WTC11 (cell line): ENCODE results near the gene KCNG2. TPM values are rescaled to one million over a fixed set of nuclear protein-coding genes. Genes with fewer than 3 reads are reported as not detected.

Experiments
- ATAC-seq: fragments of 200-7000 bp; cut with Tn5 transposase; 2 replicates; pipeline ENCODE4 v1.10.0; 2021; ENCODE audit warnings: mild to moderate bottlenecking, moderate library complexity
- CTCF ChIA-PET: fragments of 300-600 bp; sonication (Branson Sonifier 250); formaldehyde crosslinking; loops from one replicate; lab custom pipeline; 2021; ENCODE audit warnings: antibody characterized with exemption; lab: Charles Lee
- POLR2A ChIA-PET: fragments of 350-600 bp; sonication (Branson Sonifier 250); formaldehyde crosslinking; loops from one replicate; lab custom pipeline; 2021; ENCODE audit warnings: antibody characterized with exemption; lab: Charles Lee
- DNase-seq: peaks from one replicate; pipeline ENCODE4 v3.0.0; 2021; ENCODE audit warnings: low spot score
- H3K27ac Mint-ChIP-seq: 2 replicates; pipeline ENCODE4 v1.8.0; 2021; ENCODE audit warnings: mixed read lengths
- H3K27me3 Mint-ChIP-seq: 2 replicates; pipeline ENCODE4 v1.8.0; 2021; ENCODE audit warnings: low read depth, mild to moderate bottlenecking, moderate library complexity, mixed read lengths
- H3K36me3 Mint-ChIP-seq: 2 replicates; pipeline ENCODE4 v1.8.0; 2021; ENCODE audit warnings: mixed read lengths
- H3K4me1 Mint-ChIP-seq: 2 replicates; pipeline ENCODE4 v1.8.0; 2022; ENCODE audit warnings: mixed read lengths
- H3K4me3 Mint-ChIP-seq: 2 replicates; pipeline ENCODE4 v1.8.0; 2021; ENCODE audit warnings: mild to moderate bottlenecking, moderate library complexity, mixed read lengths
- H3K9me3 Mint-ChIP-seq: 2 replicates; pipeline ENCODE4 v1.8.0; 2021; ENCODE audit warnings: mixed read lengths
- CREM ChIP-seq: sonication (generic); formaldehyde crosslinking; IDR thresholded peaks from 2 replicates; pipeline ENCODE4 v1.8.1; 2022; ENCODE audit warnings: mild to moderate bottlenecking, missing genetic modification reagents, moderate library complexity
- FOXJ3 ChIP-seq: sonication (generic); formaldehyde crosslinking; IDR thresholded peaks from 2 replicates; pipeline ENCODE4 v1.9.0; 2021; ENCODE audit warnings: missing genetic modification reagents, mild to moderate bottlenecking, borderline replicate concordance
- FOXK1 ChIP-seq: sonication (generic); formaldehyde crosslinking; IDR thresholded peaks from 2 replicates; pipeline ENCODE4 v1.8.0; 2022; ENCODE audit warnings: mild to moderate bottlenecking, moderate library complexity, missing genetic modification reagents
- GRHL2 ChIP-seq: fragments of 250-450 bp; sonication (Bioruptor Pico); IDR thresholded peaks from 2 replicates; pipeline ENCODE4 v1.8.0; 2022; ENCODE audit warnings: mild to moderate bottlenecking, moderate library complexity; ENCODE audit not compliant: insufficient replicate concordance, severe bottlenecking
- JAZF1 ChIP-seq: fragments of 250-450 bp; sonication (Bioruptor Pico); IDR thresholded peaks from 2 replicates; pipeline ENCODE4 v1.9.0; 2021; ENCODE audit warnings: moderate library complexity, mild to moderate bottlenecking, inconsistent platforms
- OVOL2 ChIP-seq: fragments of 250-450 bp; sonication (Bioruptor Pico); IDR thresholded peaks from 2 replicates; pipeline ENCODE4 v1.9.0; 2021; ENCODE audit warnings: mild to moderate bottlenecking, borderline replicate concordance
- PRRX2 ChIP-seq: fragments of 250-450 bp; sonication (Bioruptor Pico); IDR thresholded peaks from 2 replicates; pipeline ENCODE4 v1.8.0; 2021; ENCODE audit warnings: mild to moderate bottlenecking
- RELA ChIP-seq: sonication (generic); formaldehyde crosslinking; IDR thresholded peaks from 2 replicates; pipeline ENCODE4 v1.8.1; 2022; ENCODE audit warnings: missing genetic modification reagents, mild to moderate bottlenecking, borderline replicate concordance
- TCF7 ChIP-seq: sonication (generic); formaldehyde crosslinking; IDR thresholded peaks from 2 replicates; pipeline ENCODE4 v1.8.0; 2022; ENCODE audit warnings: mild to moderate bottlenecking, low read depth, missing genetic modification reagents, moderate library complexity
- TP53 ChIP-seq: sonication (generic); formaldehyde crosslinking; IDR thresholded peaks from 2 replicates; pipeline ENCODE4 v1.8.1; 2023; ENCODE audit warnings: mild to moderate bottlenecking, missing genetic modification reagents
- ZNF138 ChIP-seq: sonication (generic); formaldehyde crosslinking; conservative IDR thresholded peaks from 2 replicates; pipeline ENCODE4 v1.8.1; 2022; ENCODE audit warnings: mild to moderate bottlenecking, moderate library complexity, missing genetic modification reagents
- ZNF219 ChIP-seq: sonication (generic); formaldehyde crosslinking; IDR thresholded peaks from 2 replicates; pipeline ENCODE4 v1.8.0; 2023; ENCODE audit warnings: missing genetic modification reagents, mild to moderate bottlenecking, borderline replicate concordance
- ZNF263 ChIP-seq: sonication (generic); formaldehyde crosslinking; IDR thresholded peaks from 2 replicates; pipeline ENCODE4 v1.8.1; 2022; ENCODE audit warnings: low read depth, mild to moderate bottlenecking, moderate library complexity, missing genetic modification reagents
- ZNF423 ChIP-seq: fragments of 250-450 bp; sonication (Bioruptor Pico); IDR thresholded peaks from 2 replicates; pipeline ENCODE4 v2.1.2; 2022; ENCODE audit warnings: mild to moderate bottlenecking, moderate library complexity
- total RNA-seq: library from RNA; stranded (reverse); gene quantifications from 3 replicates; pipeline ENCODE4 v1.2.3, GENCODE V29; 2021
- TF ChIP-seq, protein P1 (sequence below): fragments of 250-450 bp; sonication (Bioruptor Pico); IDR thresholded peaks from 2 replicates; pipeline ENCODE4 v1.9.0; 2021; ENCODE audit warnings: mild to moderate bottlenecking, borderline replicate concordance
- TF ChIP-seq, protein P2 (sequence below): sonication (generic); formaldehyde crosslinking; IDR thresholded peaks from 2 replicates; pipeline ENCODE4 v1.8.1; 2022; ENCODE audit warnings: low read depth, missing genetic modification reagents, borderline replicate concordance
- TF ChIP-seq, protein P3 (sequence below): fragments of 250-450 bp; sonication (Bioruptor Pico); IDR thresholded peaks from 2 replicates; pipeline ENCODE4 v2.1.2; 2022; ENCODE audit warnings: mild to moderate bottlenecking, moderate library complexity
- TF ChIP-seq, protein P4 (sequence below): sonication (generic); formaldehyde crosslinking; IDR thresholded peaks from 2 replicates; pipeline ENCODE4 v1.8.1; 2022; ENCODE audit warnings: mild to moderate bottlenecking, missing genetic modification reagents, moderate library complexity, borderline replicate concordance
- TF ChIP-seq, protein P5 (sequence below): sonication (generic); formaldehyde crosslinking; conservative IDR thresholded peaks from 2 replicates; pipeline ENCODE4 v1.8.1; 2023; ENCODE audit warnings: mild to moderate bottlenecking, low read depth, missing genetic modification reagents, moderate library complexity
- TF ChIP-seq, protein P6 (sequence below): sonication (generic); formaldehyde crosslinking; IDR thresholded peaks from 2 replicates; pipeline ENCODE4 v1.8.1; 2022; ENCODE audit warnings: mild to moderate bottlenecking, moderate library complexity, missing genetic modification reagents

The KCNG2 gene
- total RNA-seq, 1 experiment from 2014 or later, result 0.50 TPM

DNA sequence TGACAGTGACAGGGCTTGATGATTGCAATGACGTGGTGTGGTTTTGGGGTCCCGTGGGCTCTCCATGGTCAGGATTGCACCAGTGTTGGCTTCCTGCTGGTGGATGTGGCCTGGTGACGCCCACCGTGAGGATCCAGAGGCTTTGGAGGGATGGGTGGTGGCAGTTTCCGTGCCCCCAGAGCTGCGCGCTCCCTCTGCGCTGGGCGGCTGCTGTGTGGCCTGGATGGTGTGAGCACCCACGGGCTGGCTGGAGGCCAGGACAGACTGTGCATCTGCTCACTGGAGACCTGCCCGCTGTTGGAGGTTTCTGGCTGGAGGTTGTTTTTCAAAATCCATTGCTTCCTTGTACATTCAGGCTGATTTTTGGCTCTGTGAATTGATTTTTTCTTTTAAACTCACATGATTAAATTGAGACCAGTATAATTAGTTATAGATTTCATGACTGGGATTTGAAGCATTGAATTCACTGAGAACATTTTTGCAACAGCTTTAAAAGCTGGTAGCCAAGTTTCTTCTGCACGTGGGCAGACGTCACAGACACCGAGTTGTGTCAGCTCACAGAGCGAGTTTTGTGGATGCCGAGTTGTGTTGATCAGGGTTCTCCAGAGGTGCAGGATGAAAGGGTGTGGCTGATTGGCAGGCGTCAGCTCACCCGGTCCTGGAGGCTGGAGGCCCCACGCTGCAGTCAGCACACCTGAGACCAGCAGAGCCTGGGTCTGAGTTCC is 72.7 kb downstream of the KCNG2 start (continued):
- no peak for TF ChIP-seq ZNF423
- TF ChIP-seq, protein P1, sequence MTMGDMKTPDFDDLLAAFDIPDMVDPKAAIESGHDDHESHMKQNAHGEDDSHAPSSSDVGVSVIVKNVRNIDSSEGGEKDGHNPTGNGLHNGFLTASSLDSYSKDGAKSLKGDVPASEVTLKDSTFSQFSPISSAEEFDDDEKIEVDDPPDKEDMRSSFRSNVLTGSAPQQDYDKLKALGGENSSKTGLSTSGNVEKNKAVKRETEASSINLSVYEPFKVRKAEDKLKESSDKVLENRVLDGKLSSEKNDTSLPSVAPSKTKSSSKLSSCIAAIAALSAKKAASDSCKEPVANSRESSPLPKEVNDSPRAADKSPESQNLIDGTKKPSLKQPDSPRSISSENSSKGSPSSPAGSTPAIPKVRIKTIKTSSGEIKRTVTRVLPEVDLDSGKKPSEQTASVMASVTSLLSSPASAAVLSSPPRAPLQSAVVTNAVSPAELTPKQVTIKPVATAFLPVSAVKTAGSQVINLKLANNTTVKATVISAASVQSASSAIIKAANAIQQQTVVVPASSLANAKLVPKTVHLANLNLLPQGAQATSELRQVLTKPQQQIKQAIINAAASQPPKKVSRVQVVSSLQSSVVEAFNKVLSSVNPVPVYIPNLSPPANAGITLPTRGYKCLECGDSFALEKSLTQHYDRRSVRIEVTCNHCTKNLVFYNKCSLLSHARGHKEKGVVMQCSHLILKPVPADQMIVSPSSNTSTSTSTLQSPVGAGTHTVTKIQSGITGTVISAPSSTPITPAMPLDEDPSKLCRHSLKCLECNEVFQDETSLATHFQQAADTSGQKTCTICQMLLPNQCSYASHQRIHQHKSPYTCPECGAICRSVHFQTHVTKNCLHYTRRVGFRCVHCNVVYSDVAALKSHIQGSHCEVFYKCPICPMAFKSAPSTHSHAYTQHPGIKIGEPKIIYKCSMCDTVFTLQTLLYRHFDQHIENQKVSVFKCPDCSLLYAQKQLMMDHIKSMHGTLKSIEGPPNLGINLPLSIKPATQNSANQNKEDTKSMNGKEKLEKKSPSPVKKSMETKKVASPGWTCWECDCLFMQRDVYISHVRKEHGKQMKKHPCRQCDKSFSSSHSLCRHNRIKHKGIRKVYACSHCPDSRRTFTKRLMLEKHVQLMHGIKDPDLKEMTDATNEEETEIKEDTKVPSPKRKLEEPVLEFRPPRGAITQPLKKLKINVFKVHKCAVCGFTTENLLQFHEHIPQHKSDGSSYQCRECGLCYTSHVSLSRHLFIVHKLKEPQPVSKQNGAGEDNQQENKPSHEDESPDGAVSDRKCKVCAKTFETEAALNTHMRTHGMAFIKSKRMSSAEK, result no peak

DNA sequence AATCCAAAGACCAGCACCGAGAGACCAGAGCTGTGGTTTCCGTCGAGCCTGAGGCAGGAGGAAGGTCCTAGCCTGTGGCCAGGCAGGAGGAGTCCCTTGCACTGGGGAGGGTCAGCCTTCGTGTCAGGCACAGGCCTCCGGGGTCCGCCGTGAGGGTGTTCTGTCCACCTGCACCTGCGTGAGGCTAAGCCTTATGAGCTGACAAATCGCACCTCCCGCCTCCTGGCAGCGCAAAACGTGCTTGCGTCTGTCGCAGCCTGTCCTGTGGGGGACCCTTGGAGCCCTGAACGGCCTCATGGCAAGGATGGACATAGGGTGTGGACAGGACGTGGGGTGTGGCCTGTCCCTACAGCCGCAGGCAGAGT is 73.3 kb downstream of the KCNG2 start:
- no peaks in the 10 kb centered on the region for H3K9me3 Mint-ChIP-seq
- no peaks in the 10 kb centered on the region for H3K36me3 Mint-ChIP-seq
- H3K27me3 Mint-ChIP-seq, result no peaks in the 10 kb centered on the region
- H3K4me3 Mint-ChIP-seq, result no peak overlapping the region
- DNase-seq, result no peak
- no peak for ATAC-seq
- ChIA-PET CTCF (no interaction called here), POLR2A (no interaction called here)
- H3K27ac Mint-ChIP-seq, result no peak overlapping the region
- no peaks in the 10 kb centered on the region for H3K4me1 Mint-ChIP-seq
- TF ChIP-seq, protein P2, sequence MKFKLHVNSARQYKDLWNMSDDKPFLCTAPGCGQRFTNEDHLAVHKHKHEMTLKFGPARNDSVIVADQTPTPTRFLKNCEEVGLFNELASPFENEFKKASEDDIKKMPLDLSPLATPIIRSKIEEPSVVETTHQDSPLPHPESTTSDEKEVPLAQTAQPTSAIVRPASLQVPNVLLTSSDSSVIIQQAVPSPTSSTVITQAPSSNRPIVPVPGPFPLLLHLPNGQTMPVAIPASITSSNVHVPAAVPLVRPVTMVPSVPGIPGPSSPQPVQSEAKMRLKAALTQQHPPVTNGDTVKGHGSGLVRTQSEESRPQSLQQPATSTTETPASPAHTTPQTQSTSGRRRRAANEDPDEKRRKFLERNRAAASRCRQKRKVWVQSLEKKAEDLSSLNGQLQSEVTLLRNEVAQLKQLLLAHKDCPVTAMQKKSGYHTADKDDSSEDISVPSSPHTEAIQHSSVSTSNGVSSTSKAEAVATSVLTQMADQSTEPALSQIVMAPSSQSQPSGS (CRISPR knock-in tag), result no peak
- TF ChIP-seq, protein P3, sequence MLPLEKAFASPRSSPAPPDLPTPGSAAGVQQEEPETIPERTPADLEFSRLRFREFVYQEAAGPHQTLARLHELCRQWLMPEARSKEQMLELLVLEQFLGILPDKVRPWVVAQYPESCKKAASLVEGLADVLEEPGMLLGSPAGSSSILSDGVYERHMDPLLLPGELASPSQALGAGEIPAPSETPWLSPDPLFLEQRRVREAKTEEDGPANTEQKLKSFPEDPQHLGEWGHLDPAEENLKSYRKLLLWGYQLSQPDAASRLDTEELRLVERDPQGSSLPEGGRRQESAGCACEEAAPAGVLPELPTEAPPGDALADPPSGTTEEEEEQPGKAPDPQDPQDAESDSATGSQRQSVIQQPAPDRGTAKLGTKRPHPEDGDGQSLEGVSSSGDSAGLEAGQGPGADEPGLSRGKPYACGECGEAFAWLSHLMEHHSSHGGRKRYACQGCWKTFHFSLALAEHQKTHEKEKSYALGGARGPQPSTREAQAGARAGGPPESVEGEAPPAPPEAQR (CRISPR knock-in tag), result no peak
- TF ChIP-seq RELA (CRISPR knock-in tag) (no peak), JAZF1 (CRISPR knock-in tag) (no peak), ZNF138 (no peak), ZNF263 (CRISPR knock-in tag) (no peak), TCF7 (CRISPR knock-in tag) (no peak), FOXJ3 (no peak), CREM (CRISPR knock-in tag) (no peak), TP53 (no peak), FOXK1 (CRISPR knock-in tag) (no peak), GRHL2 (CRISPR knock-in tag) (no peak), OVOL2 (CRISPR knock-in tag) (no peak), ZNF219 (CRISPR knock-in tag) (no peak), PRRX2 (CRISPR knock-in tag) (no peak)
- TF ChIP-seq, protein P4, sequence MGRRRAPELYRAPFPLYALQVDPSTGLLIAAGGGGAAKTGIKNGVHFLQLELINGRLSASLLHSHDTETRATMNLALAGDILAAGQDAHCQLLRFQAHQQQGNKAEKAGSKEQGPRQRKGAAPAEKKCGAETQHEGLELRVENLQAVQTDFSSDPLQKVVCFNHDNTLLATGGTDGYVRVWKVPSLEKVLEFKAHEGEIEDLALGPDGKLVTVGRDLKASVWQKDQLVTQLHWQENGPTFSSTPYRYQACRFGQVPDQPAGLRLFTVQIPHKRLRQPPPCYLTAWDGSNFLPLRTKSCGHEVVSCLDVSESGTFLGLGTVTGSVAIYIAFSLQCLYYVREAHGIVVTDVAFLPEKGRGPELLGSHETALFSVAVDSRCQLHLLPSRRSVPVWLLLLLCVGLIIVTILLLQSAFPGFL (CRISPR knock-in tag), result no peak
- TF ChIP-seq, protein P5, sequence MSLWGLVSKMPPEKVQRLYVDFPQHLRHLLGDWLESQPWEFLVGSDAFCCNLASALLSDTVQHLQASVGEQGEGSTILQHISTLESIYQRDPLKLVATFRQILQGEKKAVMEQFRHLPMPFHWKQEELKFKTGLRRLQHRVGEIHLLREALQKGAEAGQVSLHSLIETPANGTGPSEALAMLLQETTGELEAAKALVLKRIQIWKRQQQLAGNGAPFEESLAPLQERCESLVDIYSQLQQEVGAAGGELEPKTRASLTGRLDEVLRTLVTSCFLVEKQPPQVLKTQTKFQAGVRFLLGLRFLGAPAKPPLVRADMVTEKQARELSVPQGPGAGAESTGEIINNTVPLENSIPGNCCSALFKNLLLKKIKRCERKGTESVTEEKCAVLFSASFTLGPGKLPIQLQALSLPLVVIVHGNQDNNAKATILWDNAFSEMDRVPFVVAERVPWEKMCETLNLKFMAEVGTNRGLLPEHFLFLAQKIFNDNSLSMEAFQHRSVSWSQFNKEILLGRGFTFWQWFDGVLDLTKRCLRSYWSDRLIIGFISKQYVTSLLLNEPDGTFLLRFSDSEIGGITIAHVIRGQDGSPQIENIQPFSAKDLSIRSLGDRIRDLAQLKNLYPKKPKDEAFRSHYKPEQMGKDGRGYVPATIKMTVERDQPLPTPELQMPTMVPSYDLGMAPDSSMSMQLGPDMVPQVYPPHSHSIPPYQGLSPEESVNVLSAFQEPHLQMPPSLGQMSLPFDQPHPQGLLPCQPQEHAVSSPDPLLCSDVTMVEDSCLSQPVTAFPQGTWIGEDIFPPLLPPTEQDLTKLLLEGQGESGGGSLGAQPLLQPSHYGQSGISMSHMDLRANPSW (CRISPR knock-in tag), result no peak
- TF ChIP-seq, protein P6, sequence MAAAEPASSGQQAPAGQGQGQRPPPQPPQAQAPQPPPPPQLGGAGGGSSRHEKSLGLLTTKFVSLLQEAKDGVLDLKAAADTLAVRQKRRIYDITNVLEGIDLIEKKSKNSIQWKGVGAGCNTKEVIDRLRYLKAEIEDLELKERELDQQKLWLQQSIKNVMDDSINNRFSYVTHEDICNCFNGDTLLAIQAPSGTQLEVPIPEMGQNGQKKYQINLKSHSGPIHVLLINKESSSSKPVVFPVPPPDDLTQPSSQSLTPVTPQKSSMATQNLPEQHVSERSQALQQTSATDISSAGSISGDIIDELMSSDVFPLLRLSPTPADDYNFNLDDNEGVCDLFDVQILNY (CRISPR knock-in tag), result no peak
